HG03460 (cell line): ENCODE data around the gene SGPP2.
"Not testable (repeated sequence)": the region's sequence is repeated elsewhere in the genome, so short reads cannot be mapped to it uniquely, and the experiment has no call there.

Source experiments
- ATAC-seq: cut with Tn5 transposase; IDR thresholded peaks from one replicate; pipeline ENCODE4 v1.9.1; 2021; ENCODE audit not compliant: unreplicated experiment

The SGPP2 gene, protein sequence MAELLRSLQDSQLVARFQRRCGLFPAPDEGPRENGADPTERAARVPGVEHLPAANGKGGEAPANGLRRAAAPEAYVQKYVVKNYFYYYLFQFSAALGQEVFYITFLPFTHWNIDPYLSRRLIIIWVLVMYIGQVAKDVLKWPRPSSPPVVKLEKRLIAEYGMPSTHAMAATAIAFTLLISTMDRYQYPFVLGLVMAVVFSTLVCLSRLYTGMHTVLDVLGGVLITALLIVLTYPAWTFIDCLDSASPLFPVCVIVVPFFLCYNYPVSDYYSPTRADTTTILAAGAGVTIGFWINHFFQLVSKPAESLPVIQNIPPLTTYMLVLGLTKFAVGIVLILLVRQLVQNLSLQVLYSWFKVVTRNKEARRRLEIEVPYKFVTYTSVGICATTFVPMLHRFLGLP

DNA sequence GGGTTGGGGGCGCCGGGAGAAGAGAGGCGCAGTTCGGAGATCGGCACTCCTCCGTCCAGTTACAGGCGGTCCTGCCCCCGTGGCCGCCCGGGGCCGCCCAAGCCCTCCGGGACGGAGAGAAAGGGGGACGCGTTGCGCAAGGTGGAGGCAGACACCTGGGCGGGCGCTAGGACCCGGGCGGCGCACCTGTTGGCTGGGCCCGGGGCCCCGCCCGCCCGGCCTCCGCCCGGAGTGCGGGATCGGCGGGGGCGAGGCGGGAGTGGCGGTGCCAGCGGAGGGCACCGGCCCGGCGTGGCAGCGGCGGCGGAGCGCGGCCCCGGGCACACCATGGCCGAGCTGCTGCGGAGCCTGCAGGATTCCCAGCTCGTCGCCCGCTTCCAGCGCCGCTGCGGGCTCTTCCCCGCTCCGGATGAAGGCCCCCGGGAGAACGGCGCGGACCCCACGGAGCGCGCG, at the start of gene SGPP2:
Gene SGPP2 (plus strand): TSS at position 268 of the 453 bp plus-strand sequence. CDS start 60 bp downstream, at position 328.
- ATAC-seq: peak; percentile 26

DNA sequence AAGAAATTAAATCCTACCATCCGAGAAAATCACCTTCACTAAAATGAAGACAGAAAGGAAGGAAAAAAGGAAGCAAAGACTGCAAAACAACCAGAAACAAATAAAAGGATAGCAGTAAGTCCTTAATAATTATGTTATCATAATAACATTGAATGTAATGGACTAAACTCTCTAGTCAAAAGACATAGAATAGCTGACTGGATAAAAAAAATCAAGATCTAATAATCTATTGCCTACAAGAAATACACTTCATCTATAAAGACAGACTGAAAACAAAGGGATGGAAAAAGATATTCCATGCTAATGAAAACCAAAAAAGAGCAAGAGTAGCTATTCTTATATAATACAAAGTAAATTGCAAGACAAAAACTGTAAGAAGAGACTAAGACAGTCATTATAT, 48.5 kb upstream of the SGPP2 start:
- no peak for ATAC-seq

DNA sequence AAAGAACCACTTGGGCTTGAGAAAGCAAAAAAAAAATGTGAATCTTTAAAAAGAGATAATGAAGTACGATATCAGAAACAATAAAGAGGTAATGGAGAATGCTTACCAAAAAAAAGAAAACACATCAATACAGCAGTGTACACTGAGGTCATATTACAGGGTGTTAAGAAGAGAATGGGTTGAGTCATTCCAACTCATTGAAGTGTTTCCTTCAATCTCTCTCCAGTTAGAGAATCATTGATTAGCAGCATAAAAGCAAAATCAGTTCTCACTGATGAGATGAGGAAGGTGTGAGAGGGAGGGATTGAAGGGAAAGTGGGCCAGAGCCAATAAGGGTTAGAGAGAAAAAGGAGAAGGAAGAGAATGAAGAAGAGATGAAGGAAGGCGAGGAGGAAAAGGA, 43.9 kb upstream of the SGPP2 start:
- ATAC-seq: no peak

DNA sequence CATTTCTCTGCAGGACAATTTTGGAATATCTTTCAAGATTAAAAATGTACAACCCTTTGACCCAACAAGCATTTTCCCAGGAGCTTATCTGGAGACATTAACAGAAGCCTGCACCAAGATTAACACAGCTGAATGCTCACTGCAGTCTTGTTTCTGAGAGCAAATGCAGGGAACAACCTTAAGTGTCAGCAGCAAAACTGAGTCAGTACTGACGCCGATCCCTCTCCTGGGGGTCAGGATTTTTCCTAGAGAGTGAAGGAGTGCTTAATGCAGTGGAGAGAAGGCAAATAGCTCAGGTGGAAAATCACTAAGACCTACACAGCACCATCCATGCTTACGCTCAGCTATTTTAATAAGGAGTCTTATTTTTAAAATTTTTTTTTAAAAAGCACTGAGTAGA, 42.8 kb upstream of the SGPP2 start:
- ATAC-seq: no peak

DNA sequence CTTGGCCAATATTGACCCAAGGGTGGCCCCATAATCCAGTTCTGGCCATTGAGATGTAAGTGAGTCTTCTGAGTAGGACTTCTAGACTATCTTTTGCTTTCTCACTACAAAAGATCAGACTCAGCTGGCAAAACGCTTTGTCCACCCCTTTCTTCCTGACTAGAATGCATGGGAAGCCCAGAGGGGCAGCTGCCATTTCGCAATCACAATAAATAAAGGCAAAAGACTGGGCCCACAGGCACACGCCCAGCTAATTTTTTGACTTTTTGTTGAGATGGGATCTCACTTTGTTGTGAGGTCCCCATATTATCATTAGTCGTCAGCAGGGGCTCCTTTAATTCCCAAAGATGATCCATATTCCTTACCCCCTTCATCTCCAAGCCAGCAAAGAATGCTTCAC, 41.1 kb upstream of the SGPP2 start:
- ATAC-seq: no peak

DNA sequence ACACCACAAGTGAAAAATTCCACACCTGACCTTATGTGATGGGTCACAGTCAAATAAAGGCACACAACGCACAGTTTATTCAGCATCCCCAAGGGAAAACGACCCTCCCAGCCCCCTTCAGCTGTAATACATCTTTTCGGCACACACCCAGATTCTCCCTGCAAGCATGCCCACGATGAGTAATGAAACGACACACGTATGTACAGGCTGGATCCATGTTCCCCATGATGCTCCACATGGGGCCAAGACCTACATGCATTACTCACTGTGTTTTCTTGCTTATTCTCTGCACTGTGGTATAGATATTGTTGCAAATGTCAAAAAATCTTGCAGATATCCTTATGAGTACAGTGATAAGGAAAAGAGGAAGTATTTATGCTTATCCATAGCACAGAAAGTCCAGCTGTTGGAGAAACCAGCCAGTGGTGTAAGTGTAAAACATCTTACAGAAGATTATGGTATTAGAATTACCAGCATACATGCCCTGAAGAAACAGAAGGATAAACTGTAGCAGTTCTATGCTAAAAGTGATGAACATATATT, 32.5 kb upstream of the SGPP2 start:
- ATAC-seq: no peak

DNA sequence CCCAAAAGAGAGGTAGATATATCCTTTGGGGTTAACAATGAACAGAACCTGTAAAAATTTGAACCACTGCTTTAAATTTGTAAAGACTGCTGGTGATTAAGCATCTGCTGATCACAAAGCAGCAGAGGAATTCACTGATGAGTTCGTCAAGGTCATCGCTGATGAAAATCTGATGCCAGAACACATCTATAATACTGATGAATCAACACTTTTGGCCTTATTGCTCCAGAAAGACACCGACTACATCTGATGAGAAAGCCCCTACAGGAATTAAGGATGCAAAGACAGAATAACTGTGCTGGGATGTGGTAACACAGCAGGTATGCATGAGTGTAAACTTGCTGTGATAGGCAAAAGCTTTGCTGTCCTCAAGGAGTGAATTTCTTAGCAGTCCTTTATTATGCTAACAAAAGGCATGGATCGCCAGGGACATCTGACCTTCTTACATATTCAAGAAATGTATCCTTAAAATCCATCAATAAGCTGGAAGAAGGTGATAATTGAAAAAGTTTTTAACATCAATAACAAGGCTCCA, 30.5 kb upstream of the SGPP2 start:
- no peak for ATAC-seq

DNA sequence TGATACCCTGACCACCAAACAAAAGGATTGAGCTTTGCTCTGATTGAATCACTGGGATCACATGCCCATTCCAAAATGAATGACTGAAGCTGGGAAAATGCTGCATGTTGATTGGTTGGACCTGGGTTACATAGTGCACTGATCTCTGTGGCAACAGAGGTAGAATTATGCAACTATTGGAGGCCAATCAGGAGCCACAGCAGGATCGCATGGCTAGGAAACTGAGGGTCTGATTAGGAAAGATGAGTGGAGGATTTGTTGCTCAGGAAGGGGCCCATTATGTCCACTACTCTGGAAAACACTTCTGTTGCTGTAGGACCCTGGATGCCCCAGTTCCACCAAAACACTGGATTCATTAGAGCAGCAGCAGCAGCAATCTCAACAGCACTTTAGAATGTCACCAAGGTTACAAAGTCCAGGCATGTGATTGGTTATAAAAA, 25.9 kb upstream of the SGPP2 start:
- ATAC-seq: no peak

DNA sequence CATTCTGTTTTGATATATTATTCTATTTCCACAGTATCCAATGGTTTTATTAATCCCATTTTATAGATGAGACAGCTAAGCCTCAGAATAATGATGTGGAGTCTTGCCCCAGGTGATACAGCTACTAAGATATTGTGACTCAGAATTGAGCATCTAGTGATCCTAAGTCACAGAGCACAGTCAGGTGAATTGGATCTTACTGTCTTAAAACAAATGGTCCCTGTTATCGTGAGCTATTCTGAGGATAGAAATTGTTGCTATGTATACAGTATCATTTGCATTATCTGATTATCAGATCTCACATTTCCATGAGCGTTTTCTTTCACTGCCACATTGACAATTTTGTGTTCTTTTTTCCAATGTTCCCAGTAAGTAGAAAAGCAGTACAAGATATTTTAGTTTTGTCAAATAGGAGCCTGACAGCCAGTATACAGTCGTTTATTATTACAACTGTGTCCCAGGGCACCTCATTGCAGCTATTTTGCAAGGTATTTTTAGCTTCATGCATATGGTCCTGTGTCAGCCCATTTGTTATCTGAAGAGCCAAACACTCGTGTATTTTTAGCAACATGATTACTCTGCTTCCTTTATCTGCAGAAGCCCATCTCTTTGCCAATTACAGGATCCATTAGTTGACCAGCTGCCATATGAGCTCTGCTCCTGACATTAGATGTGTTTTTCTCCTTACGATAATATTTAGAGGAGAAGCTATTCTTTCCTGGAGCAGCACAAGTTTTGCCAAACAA, 25.1 kb upstream of the SGPP2 start:
- ATAC-seq: no peak

DNA sequence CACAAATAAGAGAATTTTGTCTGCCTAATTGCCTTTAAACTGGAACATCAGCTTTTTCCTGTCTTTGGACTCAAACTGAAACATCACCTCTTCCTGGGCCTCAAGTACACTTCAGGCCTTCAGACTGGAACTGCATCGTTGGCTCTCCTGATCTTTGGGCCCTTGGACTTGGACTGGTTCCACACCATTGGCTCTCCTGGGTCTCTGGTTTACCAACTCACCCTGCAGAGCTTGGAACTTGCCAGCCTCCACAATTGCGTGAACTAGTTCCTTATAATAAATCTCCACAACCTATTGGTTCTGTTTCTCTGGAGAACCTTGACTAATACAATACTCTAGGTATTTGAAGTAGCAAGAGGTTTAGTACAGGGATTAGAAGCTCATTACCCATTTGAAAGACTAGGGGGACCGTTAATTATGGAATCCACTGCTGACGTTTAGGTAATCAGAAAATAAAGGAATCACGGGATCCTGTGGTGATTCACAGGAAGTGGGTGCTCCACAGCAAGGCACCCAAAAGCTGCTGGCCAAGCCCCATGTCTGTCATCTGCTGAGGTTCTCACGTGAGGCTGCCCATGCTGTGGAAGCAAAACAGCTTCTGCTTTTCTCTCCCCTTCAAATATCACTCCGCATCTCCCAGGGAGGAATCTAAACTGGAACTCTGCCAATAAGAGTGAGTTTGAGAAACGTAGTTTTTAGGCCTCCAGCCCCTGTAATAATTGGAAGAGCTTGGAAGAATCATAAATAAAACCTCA, 20.0 kb upstream of the SGPP2 start:
- ATAC-seq: no peak

DNA sequence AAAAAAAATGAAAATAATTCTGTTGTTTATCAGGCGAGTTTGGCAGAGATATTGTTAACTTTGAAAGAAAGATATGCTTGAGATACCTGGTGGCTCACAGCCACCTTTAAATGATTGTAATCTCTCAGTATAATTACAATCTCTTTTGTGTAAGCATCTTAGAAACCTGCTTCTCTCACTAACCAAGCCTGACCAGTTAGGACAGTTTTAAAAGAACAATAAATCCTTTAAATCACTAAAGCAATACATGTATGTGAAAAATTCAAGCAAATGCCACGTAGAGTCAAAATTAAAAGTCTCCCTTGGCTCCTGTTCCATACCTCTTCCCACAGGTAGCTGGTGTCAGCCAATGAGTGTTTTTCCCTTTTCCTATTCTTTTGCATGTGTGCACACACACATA, 15.7 kb upstream of the SGPP2 start:
- no peak for ATAC-seq

DNA sequence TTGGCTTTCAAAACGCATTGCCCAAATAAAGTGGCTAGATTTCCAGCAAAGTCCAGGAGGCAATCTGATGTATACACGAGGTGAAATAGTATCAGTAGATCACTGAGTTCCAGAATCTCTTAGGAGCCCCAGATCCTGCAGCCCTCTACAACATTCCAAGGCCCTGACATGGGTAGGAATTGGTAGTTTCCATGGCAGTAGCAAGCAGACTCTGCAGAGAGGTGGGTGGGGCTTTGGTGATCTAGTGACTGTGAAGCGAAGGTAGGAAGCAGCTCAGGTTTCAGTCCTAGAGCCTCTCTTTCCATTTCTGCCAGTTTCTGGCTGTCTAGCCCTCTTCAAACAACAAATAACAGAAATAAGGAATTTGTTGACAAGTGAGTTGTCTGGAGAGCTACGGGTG, 13.8 kb upstream of the SGPP2 start:
- no peak for ATAC-seq

DNA sequence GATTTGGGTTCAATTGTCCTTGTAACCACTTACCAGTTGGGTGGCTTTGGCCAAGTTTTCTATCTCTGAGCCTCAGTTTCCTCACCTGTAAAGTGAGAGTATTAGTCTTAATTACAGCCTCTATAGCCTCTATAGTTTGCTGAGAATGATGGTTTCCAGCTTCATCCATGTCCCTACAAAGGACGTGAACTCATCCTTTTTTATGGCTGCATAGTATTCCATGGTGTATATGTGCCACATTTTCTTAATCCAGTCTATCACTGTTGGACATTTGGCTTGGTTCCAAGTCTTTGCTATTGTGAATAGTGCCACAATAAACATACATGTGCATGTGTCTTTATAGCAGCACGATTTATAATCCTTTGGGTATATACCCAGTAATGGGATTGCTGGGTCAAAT, 12.0 kb upstream of the SGPP2 start:
- ATAC-seq: not testable (repeated sequence)

DNA sequence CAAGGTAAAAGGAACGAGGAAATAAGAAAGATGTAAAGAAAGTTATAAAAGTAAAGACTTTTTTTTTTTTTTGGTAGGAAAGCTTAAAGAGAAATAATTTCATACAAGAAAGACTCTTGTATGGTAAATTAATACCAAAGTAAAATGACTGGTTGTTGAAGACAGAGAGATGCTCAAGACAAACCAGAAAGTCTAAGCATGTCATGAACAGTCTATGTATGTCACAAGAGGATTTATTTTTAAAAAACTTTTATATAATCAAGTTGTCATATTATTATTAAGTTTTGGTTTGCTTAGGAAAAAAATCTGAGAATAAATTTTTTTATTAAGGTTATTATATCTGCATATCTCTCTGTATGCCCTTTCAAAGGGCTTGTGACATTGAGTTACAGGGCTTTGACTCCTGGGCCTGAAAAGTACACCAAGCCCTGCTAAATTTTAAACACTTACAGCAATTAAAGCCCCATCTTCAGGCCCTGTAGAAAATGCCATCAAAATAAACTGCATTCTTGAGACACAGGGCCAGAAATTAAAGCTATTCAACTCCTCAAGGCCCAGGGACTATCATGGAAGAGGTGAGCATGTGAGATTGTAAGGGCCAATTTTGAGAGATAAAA, 10.9 kb upstream of the SGPP2 start:
- ATAC-seq: no peak

DNA sequence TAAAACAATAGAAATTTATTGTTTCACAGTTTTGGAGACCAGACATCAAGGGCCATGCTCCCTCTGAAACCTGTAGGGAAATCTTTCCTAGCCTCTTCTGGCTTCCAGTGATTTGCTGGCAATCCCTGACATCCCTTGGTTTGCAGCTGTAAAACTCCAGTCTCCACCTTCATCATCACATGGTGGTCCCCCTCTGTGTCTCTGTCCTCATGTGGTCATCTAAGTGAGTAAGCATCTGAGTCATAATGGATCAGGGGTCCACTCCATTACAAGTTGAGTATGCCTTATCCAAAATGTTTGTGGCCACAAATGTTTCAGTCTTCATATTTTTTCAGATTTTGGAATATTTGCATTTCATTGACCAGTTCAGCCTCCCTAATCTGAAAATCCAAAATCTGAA, 5.6 kb upstream of the SGPP2 start:
- no peak for ATAC-seq

DNA sequence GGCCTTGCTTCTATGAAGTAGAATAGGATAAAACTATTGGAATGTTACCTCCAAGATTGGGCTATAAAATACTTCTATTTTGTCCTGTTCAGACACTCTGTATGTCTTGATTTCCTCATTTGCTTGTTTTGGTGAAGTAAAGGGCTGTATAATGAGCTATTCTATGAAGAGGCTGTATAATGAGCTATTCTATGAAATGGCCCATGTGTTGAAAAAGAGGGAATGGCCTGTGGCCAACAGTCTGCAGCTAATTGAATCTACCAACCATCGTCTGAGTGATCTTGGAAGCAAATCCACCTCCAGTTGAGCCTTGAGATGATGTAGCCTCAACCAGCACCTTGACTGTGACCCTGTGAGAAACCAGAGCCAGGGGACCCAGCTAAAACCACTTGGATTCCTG, 3.8 kb upstream of the SGPP2 start:
- no peak for ATAC-seq

DNA sequence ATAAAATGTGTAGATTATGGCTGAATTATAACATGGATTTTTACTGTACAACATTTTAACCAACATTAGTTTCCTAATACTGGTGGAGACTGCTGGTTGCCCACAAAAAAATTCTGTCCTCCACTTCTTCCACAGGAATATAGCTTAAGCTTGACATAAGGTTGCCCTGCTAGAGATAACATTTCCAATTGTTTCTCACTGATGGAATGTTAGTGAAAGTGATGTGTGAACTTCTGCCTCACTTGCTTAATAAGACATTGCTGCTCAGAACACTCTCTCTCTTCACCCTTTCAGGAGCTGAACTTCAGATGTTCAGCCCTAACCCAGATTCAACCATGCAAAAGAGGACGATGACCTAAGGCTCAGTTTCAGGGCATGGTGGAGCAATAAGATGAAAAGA, 2.7 kb upstream of the SGPP2 start:
- ATAC-seq: no peak

DNA sequence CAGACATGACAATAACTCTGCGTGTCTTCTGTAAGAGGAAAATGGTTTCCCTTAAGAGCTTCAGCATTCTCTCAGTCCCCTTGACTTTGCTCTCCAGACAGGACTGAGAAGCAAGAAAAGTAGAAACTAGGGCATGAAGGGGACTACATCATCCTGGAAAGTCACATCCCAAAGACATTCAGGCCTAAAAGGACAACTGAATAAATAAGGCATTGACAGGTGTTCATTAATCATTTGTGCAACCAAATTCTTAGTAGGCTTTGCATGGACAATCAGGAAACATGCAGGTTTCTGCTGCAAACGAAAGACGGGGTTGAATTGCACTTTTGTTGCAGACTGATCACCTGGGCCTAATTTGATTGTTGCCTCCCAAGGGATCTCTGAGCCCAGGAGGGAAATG, 1.2 kb upstream of the SGPP2 start:
- no peak for ATAC-seq

DNA sequence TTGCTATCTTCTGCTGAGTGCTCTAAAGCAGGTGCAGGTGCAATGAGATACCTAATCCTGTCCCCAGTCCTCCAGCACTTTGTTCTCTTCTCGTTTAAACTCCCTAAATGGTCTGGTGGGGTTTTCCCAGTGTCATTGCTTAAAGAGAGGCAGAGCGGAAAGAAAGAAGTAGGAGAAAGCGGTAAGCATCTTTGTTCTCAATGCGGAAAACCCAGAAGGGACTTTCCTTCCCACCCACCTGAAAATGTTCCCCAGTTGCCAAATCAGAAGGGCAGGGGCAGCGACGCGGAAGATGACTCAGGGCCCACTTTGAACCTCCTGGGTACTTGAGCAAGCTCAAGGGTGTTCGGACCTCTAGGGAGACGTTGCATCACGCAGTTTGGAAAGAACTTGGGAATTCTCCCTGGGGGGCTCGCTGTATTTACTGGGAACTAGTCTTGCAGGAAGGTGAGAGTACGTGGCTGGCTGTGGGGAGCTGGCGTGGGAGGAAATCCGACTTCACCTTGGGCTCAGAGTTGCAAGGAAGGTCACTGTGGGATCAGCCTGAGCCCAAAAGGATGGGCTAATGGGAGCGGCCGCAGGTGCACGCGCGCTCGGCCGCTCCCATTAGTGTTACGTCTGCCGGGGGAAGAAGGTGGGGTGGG, 589 bp upstream of the SGPP2 start:
- peak; percentile 31 for ATAC-seq
